Neural cell (in vitro differentiated cells): Measurements from ENCODE around the gene SIRT3. TPM values are rescaled to one million over a fixed set of nuclear protein-coding genes. Genes with fewer than 3 reads are reported as not detected.

Experiments
- H2AFZ ChIP-seq: fragments of 200-600, 300-800 bp; sonication (generic), shearing (Covaris generic); 2 replicates; pipeline ENCODE4 v1.6.0; 2014; ENCODE audit warnings: low read depth, mild to moderate bottlenecking, antibody characterized with exemption, low read length, moderate library complexity
- H3F3A ChIP-seq: fragments of 200-600 bp; shearing (Covaris generic); 2 replicates; pipeline ENCODE4 v1.6.1; 2016; ENCODE audit warnings: mild to moderate bottlenecking, moderate library complexity, mixed read lengths, antibody characterized with exemption, low read length; ENCODE audit not compliant: insufficient read depth, poor library complexity, severe bottlenecking
- H3K27ac ChIP-seq: fragments of 200-600, 300-800 bp; sonication (generic), shearing (Covaris generic); 2 replicates; pipeline ENCODE4 v1.5.1; 2014; ENCODE audit warnings: mild to moderate bottlenecking, low read length, moderate library complexity
- H3K27me3 ChIP-seq: fragments of 300-800, 200-600 bp; sonication (generic), shearing (Covaris generic); 2 replicates; pipeline ENCODE4 v1.6.0; 2014; ENCODE audit warnings: mild to moderate bottlenecking, low read depth, low read length, moderate library complexity; ENCODE audit not compliant: insufficient read depth
- H3K36me3 ChIP-seq: fragments of 300-800, 200-600 bp; sonication (generic), shearing (Covaris generic); 2 replicates; pipeline ENCODE4 v1.5.1; 2014; ENCODE audit warnings: mild to moderate bottlenecking, antibody characterized with exemption, low read length, moderate library complexity; ENCODE audit not compliant: insufficient read depth
- H3K4me2 ChIP-seq: fragments of 300-800, 200-600 bp; sonication (generic), shearing (Covaris generic); 2 replicates; pipeline ENCODE4 v1.6.0; 2014; ENCODE audit warnings: mild to moderate bottlenecking, low read length
- H3K4me3 ChIP-seq: fragments of 300-800, 200-600 bp; sonication (generic), shearing (Covaris generic); 2 replicates; pipeline ENCODE4 v1.5.1; 2014; ENCODE audit warnings: mild to moderate bottlenecking, low read length, moderate library complexity
- H3K79me2 ChIP-seq: fragments of 200-600 bp; shearing (Covaris generic); replicated peaks from 2 replicates; pipeline ENCODE4 v1.6.0; 2014; ENCODE audit warnings: mild to moderate bottlenecking, low read length, moderate library complexity; ENCODE audit not compliant: insufficient read depth
- H3K9ac ChIP-seq: fragments of 300-800, 200-600 bp; sonication (generic), shearing (Covaris generic); 2 replicates; pipeline ENCODE4 v1.6.1; 2016; ENCODE audit warnings: mild to moderate bottlenecking, low read length, mixed read lengths
- H3K9me2 ChIP-seq: fragments of 200-600 bp; shearing (Covaris generic); 2 replicates; pipeline ENCODE4 v1.6.1; 2016; ENCODE audit warnings: mild to moderate bottlenecking, low read length, mixed read lengths; ENCODE audit not compliant: insufficient read depth
- H3K9me3 ChIP-seq: fragments of 200-600, 300-800 bp; sonication (generic), shearing (Covaris generic); 2 replicates; pipeline ENCODE4 v1.6.1; 2016; ENCODE audit warnings: mild to moderate bottlenecking, mixed run types, low read length, moderate library complexity, mixed read lengths
- H4K20me1 ChIP-seq: fragments of 200-600 bp; shearing (Covaris generic); 2 replicates; pipeline ENCODE4 v1.6.1; 2016; ENCODE audit warnings: mild to moderate bottlenecking, mixed run types; ENCODE audit not compliant: insufficient read depth
- EP300 ChIP-seq: fragments of 450-650 bp; conservative IDR thresholded peaks from 2 replicates; pipeline ENCODE4 v1.6.1; 2014; ENCODE audit warnings: antibody characterized with exemption, mild to moderate bottlenecking, moderate library complexity; ENCODE audit not compliant: poor library complexity, severe bottlenecking
- EZH2 ChIP-seq: fragments of 200-600, 300-800 bp; shearing (Covaris generic), sonication (generic); IDR thresholded peaks from 2 replicates; pipeline ENCODE4 v1.6.1; 2014; ENCODE audit warnings: antibody characterized with exemption, low read length, borderline replicate concordance, mild to moderate bottlenecking; ENCODE audit not compliant: insufficient read depth, poor library complexity, severe bottlenecking
- MXI1 ChIP-seq: fragments of 450-650 bp; conservative IDR thresholded peaks from 2 replicates; pipeline ENCODE4 v1.6.1; 2014; ENCODE audit warnings: antibody characterized with exemption, mild to moderate bottlenecking; ENCODE audit not compliant: poor library complexity, severe bottlenecking
- POLR2AphosphoS5 ChIP-seq: IDR thresholded peaks from 2 replicates; pipeline ENCODE4 v1.6.1; 2012
- RAD21 ChIP-seq: fragments of 450-650 bp; conservative IDR thresholded peaks from 2 replicates; pipeline ENCODE4 v1.6.1; 2014; ENCODE audit warnings: antibody characterized with exemption, mild to moderate bottlenecking, moderate library complexity
- REST ChIP-seq: IDR thresholded peaks from 2 replicates; pipeline ENCODE4 v1.6.1; 2012; ENCODE audit warnings: borderline replicate concordance
- SMC3 ChIP-seq: fragments of 450-650 bp; conservative IDR thresholded peaks from 2 replicates; pipeline ENCODE4 v1.6.1; 2014; ENCODE audit warnings: antibody characterized with exemption, mild to moderate bottlenecking, moderate library complexity; ENCODE audit not compliant: poor library complexity
- TAF1 ChIP-seq: IDR thresholded peaks from 2 replicates; pipeline ENCODE4 v1.6.1; 2012; ENCODE audit warnings: low read depth
- polyA plus RNA-seq: library from polyadenylated mRNA; depleted of rRNA; stranded (reverse); fragments of >200 nt; gene quantifications from 2 replicates; pipeline ENCODE4 v1.2.3, GENCODE V29; 2014
- TF ChIP-seq, protein P1 (sequence below): fragments of 450-650 bp; IDR thresholded peaks from 2 replicates; pipeline ENCODE4 v1.5.1; 2014; ENCODE audit warnings: antibody characterized with exemption, mild to moderate bottlenecking, moderate library complexity; ENCODE audit not compliant: poor library complexity, severe bottlenecking

SIRT3 gene
- polyA plus RNA-seq, 1 donor from 2014 or later: 32.9 TPM

DNA sequence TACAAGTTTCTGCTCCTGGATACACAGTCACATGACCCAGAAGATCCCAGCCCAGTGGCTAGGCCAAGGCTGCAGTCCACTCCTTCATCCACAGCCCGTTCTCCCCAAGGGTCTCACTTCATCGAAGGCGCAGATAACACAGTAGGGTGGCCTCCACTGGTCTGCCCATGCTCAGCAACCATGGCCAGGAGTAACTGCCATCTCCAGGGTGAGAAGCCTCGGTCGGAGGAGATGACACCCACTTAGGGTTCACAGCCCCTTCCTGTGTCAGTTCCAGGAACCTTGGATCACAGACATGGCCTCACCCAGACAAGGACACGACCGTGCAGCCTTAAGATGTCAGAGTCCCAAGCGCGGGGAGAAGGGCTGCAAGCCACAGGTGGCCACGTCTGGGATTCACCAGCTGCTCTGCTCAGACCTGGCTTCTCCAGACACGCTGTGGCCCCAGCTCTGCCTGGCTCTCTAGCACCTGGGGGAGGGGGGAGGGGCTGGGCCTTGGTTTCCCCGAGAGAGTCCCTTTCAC, 31.5 kb downstream of the SIRT3 start:
- Histone ChIP-seq H3K4me3 (no peak overlapping the region), H3K36me3 (no peaks in the 10 kb centered on the region), H3K9ac (no peak overlapping the region), H4K20me1 (peaks cover 3% of the 10 kb centered on the region), H3F3A (no peaks in the 10 kb centered on the region), H3K4me2 (no peak overlapping the region), H3K27ac (no peak overlapping the region), H3K79me2 (peaks cover 20% of the 10 kb centered on the region), H3K9me3 (no peaks in the 10 kb centered on the region), H2AFZ (no peak overlapping the region), H3K9me2 (no peaks in the 10 kb centered on the region), H3K27me3 (no peaks in the 10 kb centered on the region)
- no peak for TF ChIP-seq RAD21
- TF ChIP-seq EZH2: no peak
- TF ChIP-seq EP300: no peak
- TF ChIP-seq, protein P1, sequence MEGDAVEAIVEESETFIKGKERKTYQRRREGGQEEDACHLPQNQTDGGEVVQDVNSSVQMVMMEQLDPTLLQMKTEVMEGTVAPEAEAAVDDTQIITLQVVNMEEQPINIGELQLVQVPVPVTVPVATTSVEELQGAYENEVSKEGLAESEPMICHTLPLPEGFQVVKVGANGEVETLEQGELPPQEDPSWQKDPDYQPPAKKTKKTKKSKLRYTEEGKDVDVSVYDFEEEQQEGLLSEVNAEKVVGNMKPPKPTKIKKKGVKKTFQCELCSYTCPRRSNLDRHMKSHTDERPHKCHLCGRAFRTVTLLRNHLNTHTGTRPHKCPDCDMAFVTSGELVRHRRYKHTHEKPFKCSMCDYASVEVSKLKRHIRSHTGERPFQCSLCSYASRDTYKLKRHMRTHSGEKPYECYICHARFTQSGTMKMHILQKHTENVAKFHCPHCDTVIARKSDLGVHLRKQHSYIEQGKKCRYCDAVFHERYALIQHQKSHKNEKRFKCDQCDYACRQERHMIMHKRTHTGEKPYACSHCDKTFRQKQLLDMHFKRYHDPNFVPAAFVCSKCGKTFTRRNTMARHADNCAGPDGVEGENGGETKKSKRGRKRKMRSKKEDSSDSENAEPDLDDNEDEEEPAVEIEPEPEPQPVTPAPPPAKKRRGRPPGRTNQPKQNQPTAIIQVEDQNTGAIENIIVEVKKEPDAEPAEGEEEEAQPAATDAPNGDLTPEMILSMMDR: no peak
- TF ChIP-seq TAF1: no peak
- TF ChIP-seq SMC3: no peak
- no peak for TF ChIP-seq REST
- no peak for TF ChIP-seq MXI1
- TF ChIP-seq POLR2AphosphoS5: no peak

- Histone ChIP-seq H3K79me2 (peaks cover 15% of the 10 kb centered on the region), H4K20me1 (no peaks in the 10 kb centered on the region), H2AFZ (no peak overlapping the region)
Measured at GRCh38 chr11:203945-204586, 32.1 kb downstream of the SIRT3 start.

More at GRCh38 chr11:203945-204586, 32.1 kb downstream of the SIRT3 start:
- H3K9me3 ChIP-seq: no peaks in the 10 kb centered on the region
- no peak overlapping the region for H3K27ac ChIP-seq
- no peaks in the 10 kb centered on the region for H3K9me2 ChIP-seq
- H3K36me3 ChIP-seq: no peaks in the 10 kb centered on the region
- H3K9ac ChIP-seq: no peak overlapping the region
- H3K27me3 ChIP-seq: no peaks in the 10 kb centered on the region
- no peak overlapping the region for H3K4me2 ChIP-seq
- H3K4me3 ChIP-seq: no peak overlapping the region
- H3F3A ChIP-seq: no peaks in the 10 kb centered on the region
- TF ChIP-seq EZH2 (no peak), POLR2AphosphoS5 (no peak), RAD21 (no peak), SMC3 (no peak), TAF1 (no peak), MXI1 (no peak), REST (no peak), EP300 (no peak)
- TF ChIP-seq, protein P1: no peak
